ENCODE measurements around the gene TMEM217.
"Not testable (repeated sequence)": the region's sequence is repeated elsewhere in the genome, so short reads cannot be mapped to it uniquely, and the experiment has no call there.

The TMEM217 gene

GRCh38 chr6:37299990-37300389, 42.0 kb upstream of the TMEM217 start:
- no peak overlapping the region for H2AFZ ChIP-seq (ENCODE audit: insufficient read depth, low read length, poor library complexity)
- H3K27me3 ChIP-seq (ENCODE audit: insufficient read depth, low read length) = no peaks in the 10 kb centered on the region
- H2BK120ac ChIP-seq (ENCODE audit: insufficient read depth, low read length, poor library complexity) = no peak overlapping the region
- H3K4ac ChIP-seq (ENCODE audit: low read depth, low read length) = no peak overlapping the region
- H4K91ac ChIP-seq (ENCODE audit: low read depth, low read length) = no peak overlapping the region
- no peaks in the 10 kb centered on the region for H3K79me2 ChIP-seq (ENCODE audit: control insufficient read depth, insufficient read depth, low read length, poor library complexity)
- no peaks in the 10 kb centered on the region for H3K79me1 ChIP-seq (ENCODE audit: low read length)
- H3K4me2 ChIP-seq (ENCODE audit: low read length) = no peak overlapping the region
- H3K9ac ChIP-seq (ENCODE audit: low read length) = no peak overlapping the region
- WGBS (ENCODE audit: extremely low coverage, insufficient coverage, insufficient read length) = 100% methylated on average over 1 of the region's 4 CpGs
- no peak overlapping the region for H3K27ac ChIP-seq (ENCODE audit: low read depth, low read length)
- no peak overlapping the region for H3K4me3 ChIP-seq (ENCODE audit: low read depth, low read length)
- no peak overlapping the region for H3K23ac ChIP-seq (ENCODE audit: low read length)
- H2BK5ac ChIP-seq (ENCODE audit: low read depth, low read length, poor library complexity) = no peak overlapping the region
- H3K9me3 ChIP-seq (ENCODE audit: insufficient read depth, low read depth, low read length) = no peaks in the 10 kb centered on the region
- peaks cover 3 to 7% of the 10 kb centered on the region in 2 experiments for H3K36me3 ChIP-seq (ENCODE audit: control insufficient read depth in 1 of 2, insufficient read depth in 2 of 2, low read length in 2 of 2)
- DNase-seq = no peak
- no peak overlapping the region for H2AK5ac ChIP-seq (ENCODE audit: low read length)
- no peak overlapping the region for H3K14ac ChIP-seq (ENCODE audit: low read length)
- H4K8ac ChIP-seq (ENCODE audit: low read depth, low read length) = no peak overlapping the region
- no peak overlapping the region for H4K12ac ChIP-seq (ENCODE audit: low read depth, low read length)
- H2BK12ac ChIP-seq (ENCODE audit: low read length) = no peak overlapping the region
- H3K18ac ChIP-seq (ENCODE audit: low read length) = no peak overlapping the region
- peaks cover 0 to 2% of the 10 kb centered on the region in 2 experiments for H3K4me1 ChIP-seq (ENCODE audit: control insufficient read depth in 1 of 2, insufficient read depth in 2 of 2, low read length in 2 of 2)

- DNase-seq = no peak
- Histone ChIP-seq H4K12ac (ENCODE audit: low read depth, low read length) (no peak overlapping the region), H3K4me1 (ENCODE audit: control insufficient read depth in 1 of 2, insufficient read depth in 2 of 2, low read length in 2 of 2) (peaks cover 0 to 2% of the 10 kb centered on the region in 2 experiments), H2AK5ac (ENCODE audit: low read length) (no peak overlapping the region), H2AFZ (ENCODE audit: insufficient read depth, low read length, poor library complexity) (no peak overlapping the region), H3K9ac (ENCODE audit: low read length) (no peak overlapping the region), H3K27ac (ENCODE audit: low read depth, low read length) (no peak overlapping the region), H4K91ac (ENCODE audit: low read depth, low read length) (no peak overlapping the region), H3K23ac (ENCODE audit: low read length) (no peak overlapping the region), H3K79me2 (ENCODE audit: control insufficient read depth, insufficient read depth, low read length, poor library complexity) (no peaks in the 10 kb centered on the region), H3K14ac (ENCODE audit: low read length) (no peak overlapping the region), H3K4ac (ENCODE audit: low read depth, low read length) (no peak overlapping the region), H3K4me3 (ENCODE audit: low read depth, low read length) (no peak overlapping the region), H2BK5ac (ENCODE audit: low read depth, low read length, poor library complexity) (no peak overlapping the region), H3K36me3 (ENCODE audit: control insufficient read depth in 1 of 2, insufficient read depth in 2 of 2, low read length in 2 of 2) (peaks cover 2 to 8% of the 10 kb centered on the region in 2 experiments), H3K27me3 (ENCODE audit: insufficient read depth, low read length) (no peaks in the 10 kb centered on the region), H3K4me2 (ENCODE audit: low read length) (no peak overlapping the region), H3K79me1 (ENCODE audit: low read length) (no peaks in the 10 kb centered on the region), H3K18ac (ENCODE audit: low read length) (no peak overlapping the region), H2BK120ac (ENCODE audit: insufficient read depth, low read length, poor library complexity) (no peak overlapping the region), H2BK12ac (ENCODE audit: low read length) (no peak overlapping the region), H4K8ac (ENCODE audit: low read depth, low read length) (no peak overlapping the region), H3K9me3 (ENCODE audit: insufficient read depth, low read depth, low read length) (no peaks in the 10 kb centered on the region)
Measured at GRCh38 chr6:37298958-37299357, 41.0 kb upstream of the TMEM217 start.

- not testable (repeated sequence) for H3K36me3 ChIP-seq (ENCODE audit: control insufficient read depth in 1 of 2, insufficient read depth in 2 of 2, low read length in 2 of 2); H3K9me3 ChIP-seq (ENCODE audit: insufficient read depth, low read depth, low read length); H3K9ac ChIP-seq (ENCODE audit: low read length); H4K8ac ChIP-seq (ENCODE audit: low read depth, low read length); H3K79me2 ChIP-seq (ENCODE audit: control insufficient read depth, insufficient read depth, low read length, poor library complexity); H3K27ac ChIP-seq (ENCODE audit: low read depth, low read length); H2AK5ac ChIP-seq (ENCODE audit: low read length); H3K23ac ChIP-seq (ENCODE audit: low read length); DNase-seq; H3K4me3 ChIP-seq (ENCODE audit: low read depth, low read length); H3K79me1 ChIP-seq (ENCODE audit: low read length); H3K14ac ChIP-seq (ENCODE audit: low read length); H3K4ac ChIP-seq (ENCODE audit: low read depth, low read length); H3K4me2 ChIP-seq (ENCODE audit: low read length); H4K91ac ChIP-seq (ENCODE audit: low read depth, low read length); H3K4me1 ChIP-seq (ENCODE audit: control insufficient read depth in 1 of 2, insufficient read depth in 2 of 2, low read length in 2 of 2); H3K18ac ChIP-seq (ENCODE audit: low read length); H4K12ac ChIP-seq (ENCODE audit: low read depth, low read length); H2BK120ac ChIP-seq (ENCODE audit: insufficient read depth, low read length, poor library complexity); H2BK12ac ChIP-seq (ENCODE audit: low read length); H3K27me3 ChIP-seq (ENCODE audit: insufficient read depth, low read length); H2BK5ac ChIP-seq (ENCODE audit: low read depth, low read length, poor library complexity); H2AFZ ChIP-seq (ENCODE audit: insufficient read depth, low read length, poor library complexity)
Measured at GRCh38 chr6:37297637-37298036, 39.7 kb upstream of the TMEM217 start.

GRCh38 chr6:37293426-37293825, 35.5 kb upstream of the TMEM217 start:
- Histone ChIP-seq H3K79me1 (ENCODE audit: low read length) (no peaks in the 10 kb centered on the region), H3K79me2 (ENCODE audit: control insufficient read depth, insufficient read depth, low read length, poor library complexity) (no peaks in the 10 kb centered on the region), H3K23ac (ENCODE audit: low read length) (no peak overlapping the region), H3K36me3 (ENCODE audit: control insufficient read depth in 1 of 2, insufficient read depth in 2 of 2, low read length in 2 of 2) (peaks cover 5 to 15% of the 10 kb centered on the region in 2 experiments), H3K27me3 (ENCODE audit: insufficient read depth, low read length) (no peaks in the 10 kb centered on the region), H4K91ac (ENCODE audit: low read depth, low read length) (no peak overlapping the region), H3K4me2 (ENCODE audit: low read length) (no peak overlapping the region), H2BK120ac (ENCODE audit: insufficient read depth, low read length, poor library complexity) (no peak overlapping the region), H3K4ac (ENCODE audit: low read depth, low read length) (no peak overlapping the region), H3K18ac (ENCODE audit: low read length) (no peak overlapping the region), H3K4me3 (ENCODE audit: low read depth, low read length) (no peak overlapping the region), H4K12ac (ENCODE audit: low read depth, low read length) (no peak overlapping the region), H2BK12ac (ENCODE audit: low read length) (no peak overlapping the region), H2BK5ac (ENCODE audit: low read depth, low read length, poor library complexity) (no peak overlapping the region), H3K4me1 (ENCODE audit: control insufficient read depth in 1 of 2, insufficient read depth in 2 of 2, low read length in 2 of 2) (no peaks in the 10 kb centered on the region), H3K9me3 (ENCODE audit: insufficient read depth, low read depth, low read length) (no peaks in the 10 kb centered on the region), H4K8ac (ENCODE audit: low read depth, low read length) (no peak overlapping the region), H3K14ac (ENCODE audit: low read length) (no peak overlapping the region), H2AFZ (ENCODE audit: insufficient read depth, low read length, poor library complexity) (no peak overlapping the region), H3K27ac (ENCODE audit: low read depth, low read length) (no peak overlapping the region), H2AK5ac (ENCODE audit: low read length) (no peak overlapping the region), H3K9ac (ENCODE audit: low read length) (no peak overlapping the region)
- DNase-seq = no peak

- no peak overlapping the region for H2BK12ac ChIP-seq (ENCODE audit: low read length)
- H3K18ac ChIP-seq (ENCODE audit: low read length) = no peak overlapping the region
- H3K4me3 ChIP-seq (ENCODE audit: low read depth, low read length) = no peak overlapping the region
- H2BK5ac ChIP-seq (ENCODE audit: low read depth, low read length, poor library complexity) = no peak overlapping the region
- no peak overlapping the region for H2BK120ac ChIP-seq (ENCODE audit: insufficient read depth, low read length, poor library complexity)
- no peak overlapping the region for H4K91ac ChIP-seq (ENCODE audit: low read depth, low read length)
- no peak overlapping the region for H3K23ac ChIP-seq (ENCODE audit: low read length)
- H3K79me2 ChIP-seq (ENCODE audit: control insufficient read depth, insufficient read depth, low read length, poor library complexity) = no peaks in the 10 kb centered on the region
- H3K36me3 ChIP-seq (ENCODE audit: control insufficient read depth in 1 of 2, insufficient read depth in 2 of 2, low read length in 2 of 2) = peaks cover 6 to 20% of the 10 kb centered on the region in 2 experiments
- no peak overlapping the region for H3K14ac ChIP-seq (ENCODE audit: low read length)
- H3K4ac ChIP-seq (ENCODE audit: low read depth, low read length) = no peak overlapping the region
- no peak overlapping the region for H3K9ac ChIP-seq (ENCODE audit: low read length)
- H3K79me1 ChIP-seq (ENCODE audit: low read length) = no peaks in the 10 kb centered on the region
- no peak overlapping the region for H3K4me2 ChIP-seq (ENCODE audit: low read length)
- H2AK5ac ChIP-seq (ENCODE audit: low read length) = no peak overlapping the region
- no peaks in the 10 kb centered on the region for H3K4me1 ChIP-seq (ENCODE audit: control insufficient read depth in 1 of 2, insufficient read depth in 2 of 2, low read length in 2 of 2)
- no peak overlapping the region for H4K12ac ChIP-seq (ENCODE audit: low read depth, low read length)
- no peak overlapping the region for H3K27ac ChIP-seq (ENCODE audit: low read depth, low read length)
- no peaks in the 10 kb centered on the region for H3K9me3 ChIP-seq (ENCODE audit: insufficient read depth, low read depth, low read length)
- no CpG with 5 or more reads among the region's 3 CpGs for WGBS (ENCODE audit: extremely low coverage, insufficient coverage, insufficient read length)
- no peak overlapping the region for H4K8ac ChIP-seq (ENCODE audit: low read depth, low read length)
- no peak for DNase-seq
- no peaks in the 10 kb centered on the region for H3K27me3 ChIP-seq (ENCODE audit: insufficient read depth, low read length)
- H2AFZ ChIP-seq (ENCODE audit: insufficient read depth, low read length, poor library complexity) = no peak overlapping the region
Measured at GRCh38 chr6:37289931-37290330, 32.0 kb upstream of the TMEM217 start.
